Effector memory CD4-positive, alpha-beta T cell (primary cell): ENCODE measurements around the gene PTPRO.
A peak's percentile ranks its signal among the peaks of the same experiment; 100 is the strongest.

ENCODE experiments used
- DNase-seq, 3 donors: peaks; one replicate each; pipeline ENCODE4 v3.0.0-alpha.2; 2020
- H3K27ac ChIP-seq: 2 replicates; pipeline ENCODE4 v1.7.0; 2013; ENCODE audit warnings: mild to moderate bottlenecking, low read length, moderate library complexity; ENCODE audit not compliant: insufficient read depth, poor library complexity, severe bottlenecking
- H3K27me3 ChIP-seq: replicated peaks from 2 replicates; pipeline ENCODE4 v1.7.0; 2013; ENCODE audit warnings: mild to moderate bottlenecking, low read length; ENCODE audit not compliant: insufficient read depth, control insufficient read depth, poor library complexity, severe bottlenecking
- H3K36me3 ChIP-seq: 2 replicates; pipeline ENCODE4 v1.7.0; 2013; ENCODE audit warnings: mild to moderate bottlenecking, low read length, moderate library complexity; ENCODE audit not compliant: control insufficient read depth, insufficient read depth
- H3K4me1 ChIP-seq: 2 replicates; pipeline ENCODE4 v1.7.0; 2013; ENCODE audit warnings: low read length, mild to moderate bottlenecking; ENCODE audit not compliant: control insufficient read depth, insufficient read depth, poor library complexity, severe bottlenecking
- H3K4me3 ChIP-seq: 2 replicates; pipeline ENCODE4 v1.7.0; 2013; ENCODE audit warnings: low read length, low read depth, mild to moderate bottlenecking; ENCODE audit not compliant: insufficient read depth, poor library complexity, severe bottlenecking
- H3K9me3 ChIP-seq: 2 replicates; pipeline ENCODE4 v1.7.0; 2013; ENCODE audit warnings: mild to moderate bottlenecking, low read length, moderate library complexity; ENCODE audit not compliant: control insufficient read depth

PTPRO gene

GRCh38 chr12:15589328-15590032, 267.2 kb downstream of the PTPRO start:
- peaks cover 5% of the 10 kb centered on the region for H3K4me1 ChIP-seq
- H3K9me3 ChIP-seq = no peaks in the 10 kb centered on the region
- H3K27ac ChIP-seq = no peak overlapping the region
- no peaks in the 10 kb centered on the region for H3K27me3 ChIP-seq
- no peak for DNase-seq
- H3K4me3 ChIP-seq = no peak overlapping the region
- no peaks in the 10 kb centered on the region for H3K36me3 ChIP-seq

- peaks cover 5% of the 10 kb centered on the region for H3K4me1 ChIP-seq
- H3K27ac ChIP-seq = no peak overlapping the region
- DNase-seq = peak in 2 of 3 donors; percentile 0 to 3
- H3K9me3 ChIP-seq = no peaks in the 10 kb centered on the region
- H3K4me3 ChIP-seq = peak overlapping the region; percentile 45
- H3K36me3 ChIP-seq = no peaks in the 10 kb centered on the region
- no peaks in the 10 kb centered on the region for H3K27me3 ChIP-seq
Observed at GRCh38 chr12:15590180-15590826, 268.0 kb downstream of the PTPRO start.

DNA sequence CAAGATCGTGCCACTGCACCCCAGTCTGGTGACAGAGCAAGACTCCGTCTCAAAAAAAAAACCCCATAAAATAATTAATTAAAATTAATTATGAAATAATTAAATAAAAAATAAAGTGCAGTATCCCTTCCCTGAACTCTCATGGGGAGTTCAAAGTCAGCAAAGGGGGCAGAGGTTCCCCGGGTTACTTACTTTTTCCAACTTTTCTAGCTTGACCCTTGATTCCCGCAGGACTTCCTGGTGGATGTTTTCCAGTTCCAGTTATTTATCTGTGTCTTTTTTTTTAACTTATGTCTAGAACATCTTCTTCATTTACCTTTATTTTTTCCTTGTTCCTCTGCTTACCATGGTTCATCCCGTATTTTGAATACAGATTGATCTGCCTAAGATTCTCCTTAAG, 269.5 kb downstream of the PTPRO start:
- Histone ChIP-seq H3K36me3 (no peaks in the 10 kb centered on the region), H3K4me1 (peaks cover 5% of the 10 kb centered on the region), H3K9me3 (no peaks in the 10 kb centered on the region), H3K27ac (no peak overlapping the region), H3K27me3 (no peaks in the 10 kb centered on the region), H3K4me3 (no peak overlapping the region)
- DNase-seq = no peak

- Histone ChIP-seq H3K27ac (no peak overlapping the region), H3K27me3 (no peaks in the 10 kb centered on the region), H3K4me1 (peaks cover 5% of the 10 kb centered on the region), H3K4me3 (no peak overlapping the region), H3K9me3 (no peaks in the 10 kb centered on the region), H3K36me3 (no peaks in the 10 kb centered on the region)
- no peak for DNase-seq
Observed at GRCh38 chr12:15592934-15593333, 270.6 kb downstream of the PTPRO start.

DNA sequence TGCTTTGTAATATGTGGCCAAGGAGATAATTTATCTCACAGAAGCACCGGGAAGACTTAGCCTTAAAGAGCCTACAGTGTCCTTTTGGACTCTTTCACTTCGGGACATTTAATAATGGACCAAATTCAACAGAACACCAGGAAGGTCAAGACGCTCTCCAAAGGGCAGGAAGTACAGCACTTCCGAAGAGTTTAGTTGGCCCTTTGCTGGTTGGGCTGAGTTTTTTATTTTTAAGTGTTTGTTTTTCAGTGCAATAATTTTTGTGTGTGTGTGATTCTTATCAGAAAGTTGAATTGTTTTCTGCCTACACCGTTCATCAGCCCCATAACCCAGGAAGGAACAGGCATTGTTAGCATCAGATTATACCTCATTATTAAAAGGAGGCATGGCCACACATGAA, 273.9 kb downstream of the PTPRO start:
- Histone ChIP-seq H3K4me3 (no peak overlapping the region), H3K27me3 (no peaks in the 10 kb centered on the region), H3K36me3 (no peaks in the 10 kb centered on the region), H3K4me1 (no peaks in the 10 kb centered on the region), H3K9me3 (no peaks in the 10 kb centered on the region), H3K27ac (no peak overlapping the region)
- DNase-seq = no peak

GRCh38 chr12:15597125-15597830, 275.0 kb downstream of the PTPRO start:
- Histone ChIP-seq H3K4me1 (no peaks in the 10 kb centered on the region), H3K9me3 (no peaks in the 10 kb centered on the region), H3K27me3 (peaks cover under 1% of the 10 kb centered on the region), H3K4me3 (no peak overlapping the region), H3K36me3 (no peaks in the 10 kb centered on the region), H3K27ac (no peak overlapping the region)
- DNase-seq = no peak

- Histone ChIP-seq H3K27ac (no peak overlapping the region), H3K36me3 (no peaks in the 10 kb centered on the region), H3K9me3 (no peaks in the 10 kb centered on the region), H3K4me1 (no peaks in the 10 kb centered on the region), H3K27me3 (peaks cover 3% of the 10 kb centered on the region), H3K4me3 (no peak overlapping the region)
- DNase-seq = no peak
Observed at GRCh38 chr12:15599266-15600037, 277.1 kb downstream of the PTPRO start.

GRCh38 chr12:15600223-15600935, 278.1 kb downstream of the PTPRO start:
- Histone ChIP-seq H3K36me3 (no peaks in the 10 kb centered on the region), H3K4me1 (no peaks in the 10 kb centered on the region), H3K27me3 (peaks cover 3% of the 10 kb centered on the region), H3K4me3 (no peak overlapping the region), H3K27ac (no peak overlapping the region), H3K9me3 (no peaks in the 10 kb centered on the region)
- no peak for DNase-seq

GRCh38 chr12:15601210-15601800, 279.0 kb downstream of the PTPRO start:
- H3K4me3 ChIP-seq = no peak overlapping the region
- no peak for DNase-seq
- no peaks in the 10 kb centered on the region for H3K4me1 ChIP-seq
- no peaks in the 10 kb centered on the region for H3K36me3 ChIP-seq
- H3K27me3 ChIP-seq = peaks cover 3% of the 10 kb centered on the region
- H3K9me3 ChIP-seq = no peaks in the 10 kb centered on the region
- no peak overlapping the region for H3K27ac ChIP-seq
